GM12878 (cell line): ENCODE results near the gene OSTN. TPM values are rescaled to one million over a fixed set of nuclear protein-coding genes. Genes with fewer than 3 reads are reported as not detected.

Experiments used
- ATAC-seq: fragments of 200-7000 bp; cut with Tn5 transposase; 3 replicates; pipeline ENCODE4 v1.9.1; 2020; ENCODE audit warnings: mild to moderate bottlenecking, moderate library complexity
- BruUV-seq: library from RNA; stranded (reverse); fragments of 400-500 nt; replicated peaks from 2 replicates; lab custom pipeline; 2021; lab: Mats Ljungman, UMichigan
- CTCF ChIA-PET: fragments of 300-600 bp; sonication (Branson Sonifier 250); formaldehyde crosslinking; extraction: SDS; loops from one replicate; lab custom pipeline; 2021; ENCODE audit warnings: inconsistent platforms; lab: Yijun Ruan, JAX
- POLR2A ChIA-PET: fragments of 350-600 bp; formaldehyde crosslinking; extraction: SDS; loops from one replicate; lab custom pipeline; 2021; ENCODE audit warnings: inconsistent platforms; lab: Charles Lee
- RAD21 ChIA-PET: fragments of 300-600 bp; sonication (Branson Sonifier 250); formaldehyde crosslinking; loops from one replicate; lab custom pipeline; 2023; ENCODE audit warnings: antibody characterized with exemption; ENCODE audit not compliant: unreplicated experiment; lab: Charles Lee
- SMC1A ChIA-PET: fragments of 300-600 bp; sonication (Branson Sonifier 250); formaldehyde crosslinking; loops from one replicate; lab custom pipeline; 2023; ENCODE audit not compliant: unreplicated experiment, uncharacterized antibody; lab: Charles Lee
- DNase-seq: peaks from one replicate; pipeline ENCODE4 v3.0.0-alpha.2; 2011; ENCODE audit warnings: low read depth, low spot score
- FAIRE-seq: peaks from 3 replicates; lab custom pipeline; 2011; peaks lifted over from hg19 to GRCh38; lab: Jason Lieb, UNC
- H2AFZ ChIP-seq: 2 replicates; pipeline ENCODE4 v1.6.0; 2011; ENCODE audit warnings: low read depth, low read length, control low read depth; ENCODE audit not compliant: control insufficient read depth
- H3K27ac ChIP-seq: 2 replicates; pipeline ENCODE4 v1.5.1; 2011; ENCODE audit warnings: control low read depth; ENCODE audit not compliant: control insufficient read depth, insufficient read depth
- H3K27me3 ChIP-seq, 2 experiments: replicated peaks in 1 of 2; 2 replicates each; pipeline versions ENCODE4 v1.6.0 to v1.6.1; 2011; ENCODE audit warnings: low read length in 1 of 2; ENCODE audit not compliant: control insufficient read depth in 2 of 2, insufficient read depth in 2 of 2
- H3K36me3 ChIP-seq, 2 experiments: 2 replicates each; pipeline ENCODE4 v1.5.1; 2011; ENCODE audit warnings: low read length in 1 of 2; ENCODE audit not compliant: control insufficient read depth in 2 of 2, insufficient read depth in 2 of 2
- H3K4me1 ChIP-seq: 2 replicates; pipeline ENCODE4 v1.6.1; 2011; ENCODE audit warnings: mild to moderate bottlenecking, low read length, moderate library complexity, mixed read lengths; ENCODE audit not compliant: control insufficient read depth, insufficient read depth
- H3K4me2 ChIP-seq: 2 replicates; pipeline ENCODE4 v1.6.0; 2011; ENCODE audit warnings: control low read depth; ENCODE audit not compliant: control insufficient read depth, insufficient read depth
- H3K4me3 ChIP-seq: fragments of 200-600 bp; sonication (generic); 2 replicates; pipeline ENCODE4 v1.5.1; 2016
- H3K79me2 ChIP-seq: 2 replicates; pipeline ENCODE4 v1.6.0; 2011; ENCODE audit warnings: low read length; ENCODE audit not compliant: control insufficient read depth, insufficient read depth
- H3K9ac ChIP-seq: 2 replicates; pipeline ENCODE4 v1.8.0; 2011; ENCODE audit warnings: low read length, control low read depth, mixed read lengths; ENCODE audit not compliant: control insufficient read depth, insufficient read depth
- H3K9me3 ChIP-seq: replicated peaks from 3 replicates; pipeline ENCODE4 v1.5.1; 2011; ENCODE audit warnings: mild to moderate bottlenecking, low read length; ENCODE audit not compliant: control insufficient read depth, insufficient read depth
- H4K20me1 ChIP-seq: 2 replicates; pipeline ENCODE4 v1.6.0; 2011; ENCODE audit not compliant: control insufficient read depth, insufficient read depth
- BCL11A ChIP-seq: IDR thresholded peaks from 2 replicates; pipeline ENCODE4 v1.6.1; 2011; ENCODE audit warnings: low read depth, low read length
- EGR1 ChIP-seq, 2 experiments: IDR thresholded peaks; 1 replicate in 1 of 2; 2 replicates in 1 of 2; pipeline ENCODE4 v1.6.1; 2011 to 2012; ENCODE audit warnings: low read depth in 2 of 2, low read length in 2 of 2, borderline replicate concordance in 1 of 2, mild to moderate bottlenecking in 1 of 2, moderate library complexity in 1 of 2
- GATAD2B ChIP-seq: fragments of 450-650 bp; conservative IDR thresholded peaks from 2 replicates; pipeline ENCODE4 v1.6.1; 2017; ENCODE audit warnings: low read depth, mild to moderate bottlenecking, moderate library complexity
- KAT2A ChIP-seq: conservative IDR thresholded peaks from 2 replicates; pipeline ENCODE4 v1.6.1; 2011; ENCODE audit warnings: low read depth, low read length; ENCODE audit not compliant: control insufficient read depth
- MYB ChIP-seq: fragments of 150-350 bp; IDR thresholded peaks from 2 replicates; pipeline ENCODE4 v1.6.1; 2014; ENCODE audit warnings: mild to moderate bottlenecking, low read depth, low read length, borderline replicate concordance
- NR2C2 ChIP-seq: IDR thresholded peaks from 2 replicates; pipeline ENCODE4 v1.6.1; 2011; ENCODE audit warnings: borderline replicate concordance, low read depth; ENCODE audit not compliant: control insufficient read depth, insufficient read length
- POU2F2 ChIP-seq: IDR thresholded peaks from 3 replicates; pipeline ENCODE4 v1.6.1; 2011; ENCODE audit warnings: low read depth, mild to moderate bottlenecking, low read length, borderline replicate concordance
- RBBP5 ChIP-seq: fragments of 200-600 bp; sonication (generic); conservative IDR thresholded peaks from 2 replicates; pipeline ENCODE4 v1.6.1; 2016
- RCOR1 ChIP-seq: conservative IDR thresholded peaks from 2 replicates; pipeline ENCODE4 v1.6.1; 2012; ENCODE audit warnings: low read depth, low read length, improper control_type of control experiment
- SIX5 ChIP-seq: IDR thresholded peaks from 2 replicates; pipeline ENCODE4 v1.6.1; 2011; ENCODE audit warnings: mild to moderate bottlenecking, low read depth, low read length, moderate library complexity; ENCODE audit not compliant: severe bottlenecking
- SREBF1 ChIP-seq: IDR thresholded peaks from 2 replicates; pipeline ENCODE4 v1.6.1; 2012; ENCODE audit warnings: mild to moderate bottlenecking, low read length
- SRF ChIP-seq, 2 experiments: IDR thresholded peaks; 2 replicates each; pipeline ENCODE4 v1.6.1; 2011; ENCODE audit warnings: low read depth in 2 of 2, low read length in 2 of 2, mild to moderate bottlenecking in 1 of 2, moderate library complexity in 1 of 2
- STAT1 ChIP-seq: fragments of 450-650 bp; conservative IDR thresholded peaks from 2 replicates; pipeline ENCODE4 v1.6.1; 2014; ENCODE audit warnings: antibody characterized with exemption, mild to moderate bottlenecking
- USF1 ChIP-seq: IDR thresholded peaks from 2 replicates; pipeline ENCODE4 v1.6.1; 2011; ENCODE audit warnings: borderline replicate concordance, low read depth, mild to moderate bottlenecking, moderate library complexity, mixed read lengths, low read length; ENCODE audit not compliant: insufficient read depth; ENCODE audit errors: extremely low read length
- in situ Hi-C: fragments of 300-500 bp; cut with MboI; formaldehyde crosslinking; loops from 9 replicates; pipeline ENCODE4 v1.14.3; 2018; ENCODE audit warnings: mixed read lengths
- intact Hi-C: fragments of 100-400 bp; cut with micrococcal nuclease; formaldehyde crosslinking; loops from one replicate; pipeline ENCODE4 v1.14.2; 2022; ENCODE audit not compliant: unreplicated experiment
- polyA plus RNA-seq, 11 experiments: library from polyadenylated mRNA; depleted of rRNA in 4 of 11; unstranded in 6 of 11; stranded (reverse) in 5 of 11; fragments of >200 nt; fragmentation: Nextera tagmentation in 4 of 11; fragmentation: Illumina TruSeq in 1 of 11; extraction: Ambion mirVana in 4 of 11; extraction: Trizol in 1 of 11; gene quantifications; 1 replicate in 1 of 11; 2 replicates in 10 of 11; pipeline versions ENCODE4 v1.2.1 to v1.2.3, GENCODE V29; 2011 to 2016; ENCODE audit warnings: inconsistent platforms in 2 of 11, missing spikeins in 2 of 11, low read depth in 1 of 11
- total RNA-seq, 4 experiments: library from RNA; depleted of rRNA in 3 of 4; stranded (reverse); fragments of >200 nt in 3 of 4; fragmentation: Illumina TruSeq in 1 of 4; extraction: Trizol in 1 of 4; gene quantifications; 2 replicates each; pipeline versions ENCODE4 v1.2.1 to v1.2.3, GENCODE V29; 2013 to 2021
- TF ChIP-seq, protein P1 (sequence below): fragments of 150-350 bp; IDR thresholded peaks from 2 replicates; pipeline ENCODE4 v1.6.1; 2014; ENCODE audit warnings: mild to moderate bottlenecking, low read depth, low read length
- TF ChIP-seq, protein P2 (sequence below): IDR thresholded peaks from 2 replicates; pipeline ENCODE4 v1.6.1; 2012; ENCODE audit warnings: mild to moderate bottlenecking, low read depth, low read length

Gene OSTN
- total and polyA plus RNA-seq, 10 of the 15 experiments (the other 5 are each of a cell fraction or from before 2014, with no cell fraction given) = 0.04 to 0.27 (median 0.06) TPM; not detected in 6

DNA sequence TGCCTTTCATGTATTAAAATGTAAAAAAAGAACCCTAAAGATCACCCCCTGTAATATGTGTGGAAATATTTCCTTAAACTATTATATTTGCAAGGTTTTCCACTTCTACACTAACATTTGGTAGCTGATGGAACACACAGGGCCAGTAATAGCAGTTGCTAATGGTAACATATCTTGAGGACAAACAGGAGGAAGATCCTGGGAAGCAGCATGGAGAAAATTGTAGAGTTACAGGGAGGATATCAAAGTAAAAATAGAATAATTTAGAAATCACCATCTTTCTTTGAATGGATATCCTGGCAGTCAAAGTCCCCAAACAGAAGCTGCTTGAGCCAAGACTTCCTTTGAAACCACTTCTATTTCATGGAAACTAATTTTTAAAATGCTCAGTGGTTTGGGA, 29.5 kb upstream of the OSTN start:
- no peak overlapping the region for H3K4me3 ChIP-seq
- no TSS peak for BruUV-seq
- FAIRE-seq (no peak), ATAC-seq (no peak), DNase-seq (no peak)
- in situ Hi-C loops = no loop called here
- SMC1A ChIA-PET = interaction anchor here (0.7 to 1.0 kb wide), 4 partner anchors 9 to 252 kb away, joined by 3 read pairs; no protein-coding TSS in a partner anchor
- no peak overlapping the region for H3K27ac ChIP-seq
- no peaks in the 10 kb centered on the region for H3K27me3 ChIP-seq
- intact Hi-C loops = no loop called here
- TF ChIP-seq, protein P1, sequence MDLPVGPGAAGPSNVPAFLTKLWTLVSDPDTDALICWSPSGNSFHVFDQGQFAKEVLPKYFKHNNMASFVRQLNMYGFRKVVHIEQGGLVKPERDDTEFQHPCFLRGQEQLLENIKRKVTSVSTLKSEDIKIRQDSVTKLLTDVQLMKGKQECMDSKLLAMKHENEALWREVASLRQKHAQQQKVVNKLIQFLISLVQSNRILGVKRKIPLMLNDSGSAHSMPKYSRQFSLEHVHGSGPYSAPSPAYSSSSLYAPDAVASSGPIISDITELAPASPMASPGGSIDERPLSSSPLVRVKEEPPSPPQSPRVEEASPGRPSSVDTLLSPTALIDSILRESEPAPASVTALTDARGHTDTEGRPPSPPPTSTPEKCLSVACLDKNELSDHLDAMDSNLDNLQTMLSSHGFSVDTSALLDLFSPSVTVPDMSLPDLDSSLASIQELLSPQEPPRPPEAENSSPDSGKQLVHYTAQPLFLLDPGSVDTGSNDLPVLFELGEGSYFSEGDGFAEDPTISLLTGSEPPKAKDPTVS = no peak
- TF ChIP-seq USF1 (no peak), STAT1 (no peak), RCOR1 (no peak), SIX5 (no peak), SREBF1 (no peak), POU2F2 (no peak), SRF (IDR thresholded peaks at IDR 0.05; ENCODE audit: low read depth in 2 of 2, low read length in 2 of 2) (no peak), KAT2A (no peak), MYB (no peak), NR2C2 (no peak), EGR1 (IDR thresholded peaks at IDR 0.05; ENCODE audit: borderline replicate concordance in 1 of 2, low read depth in 2 of 2, low read length in 2 of 2) (no peak), RBBP5 (no peak), BCL11A (no peak), GATAD2B (no peak)
- TF ChIP-seq, protein P2, sequence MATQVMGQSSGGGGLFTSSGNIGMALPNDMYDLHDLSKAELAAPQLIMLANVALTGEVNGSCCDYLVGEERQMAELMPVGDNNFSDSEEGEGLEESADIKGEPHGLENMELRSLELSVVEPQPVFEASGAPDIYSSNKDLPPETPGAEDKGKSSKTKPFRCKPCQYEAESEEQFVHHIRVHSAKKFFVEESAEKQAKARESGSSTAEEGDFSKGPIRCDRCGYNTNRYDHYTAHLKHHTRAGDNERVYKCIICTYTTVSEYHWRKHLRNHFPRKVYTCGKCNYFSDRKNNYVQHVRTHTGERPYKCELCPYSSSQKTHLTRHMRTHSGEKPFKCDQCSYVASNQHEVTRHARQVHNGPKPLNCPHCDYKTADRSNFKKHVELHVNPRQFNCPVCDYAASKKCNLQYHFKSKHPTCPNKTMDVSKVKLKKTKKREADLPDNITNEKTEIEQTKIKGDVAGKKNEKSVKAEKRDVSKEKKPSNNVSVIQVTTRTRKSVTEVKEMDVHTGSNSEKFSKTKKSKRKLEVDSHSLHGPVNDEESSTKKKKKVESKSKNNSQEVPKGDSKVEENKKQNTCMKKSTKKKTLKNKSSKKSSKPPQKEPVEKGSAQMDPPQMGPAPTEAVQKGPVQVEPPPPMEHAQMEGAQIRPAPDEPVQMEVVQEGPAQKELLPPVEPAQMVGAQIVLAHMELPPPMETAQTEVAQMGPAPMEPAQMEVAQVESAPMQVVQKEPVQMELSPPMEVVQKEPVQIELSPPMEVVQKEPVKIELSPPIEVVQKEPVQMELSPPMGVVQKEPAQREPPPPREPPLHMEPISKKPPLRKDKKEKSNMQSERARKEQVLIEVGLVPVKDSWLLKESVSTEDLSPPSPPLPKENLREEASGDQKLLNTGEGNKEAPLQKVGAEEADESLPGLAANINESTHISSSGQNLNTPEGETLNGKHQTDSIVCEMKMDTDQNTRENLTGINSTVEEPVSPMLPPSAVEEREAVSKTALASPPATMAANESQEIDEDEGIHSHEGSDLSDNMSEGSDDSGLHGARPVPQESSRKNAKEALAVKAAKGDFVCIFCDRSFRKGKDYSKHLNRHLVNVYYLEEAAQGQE = no peak
- no peaks in the 10 kb centered on the region for H3K79me2 ChIP-seq
- no peak overlapping the region for H2AFZ ChIP-seq
- no peak overlapping the region for H3K4me2 ChIP-seq
- CTCF ChIA-PET = no interaction called here
- POLR2A ChIA-PET = no interaction called here
- H3K4me1 ChIP-seq = no peaks in the 10 kb centered on the region
- RAD21 ChIA-PET = no interaction called here
- H3K9me3 ChIP-seq = no peaks in the 10 kb centered on the region
- H3K36me3 ChIP-seq = no peaks in the 10 kb centered on the region
- H4K20me1 ChIP-seq = no peaks in the 10 kb centered on the region
- H3K9ac ChIP-seq = no peak overlapping the region
